ENCODE data around the gene RAB6B. TPM values are rescaled to one million over a fixed set of nuclear protein-coding genes. Genes with fewer than 3 reads are reported as not detected.

RAB6B gene
- total and polyA plus RNA-seq, 2 experiments from 2014 or later = 2.6 to 9.1 TPM

DNA sequence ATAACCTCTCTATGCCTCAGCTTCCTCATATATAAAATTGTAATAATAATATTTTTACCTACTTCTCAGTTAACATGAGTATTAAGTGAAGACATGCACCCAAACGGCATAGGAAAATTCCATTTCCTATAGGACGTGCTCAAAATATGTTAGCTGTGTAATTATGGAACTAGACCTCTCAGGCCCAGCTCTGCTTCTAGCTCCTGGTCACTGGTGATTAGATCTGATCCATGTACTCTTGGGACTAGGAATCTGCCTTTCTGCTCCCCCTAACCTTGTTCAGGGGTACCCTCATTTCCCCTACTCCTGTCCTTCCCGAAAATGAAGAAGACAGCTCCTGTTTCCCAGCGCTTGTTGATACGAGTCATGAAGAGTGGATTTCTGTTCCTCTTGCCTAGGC lies 119.8 kb downstream of the RAB6B start:
- no peak overlapping the region for H2AFZ ChIP-seq
- H3K4me3 ChIP-seq = no peak overlapping the region
- no peaks in the 10 kb centered on the region for H3K9me2 ChIP-seq (replicated peaks; ENCODE audit: insufficient read depth)
- H3K27me3 ChIP-seq = no peaks in the 10 kb centered on the region
- H3K79me2 ChIP-seq = no peaks in the 10 kb centered on the region
- H3K36me3 ChIP-seq (replicated peaks; ENCODE audit: insufficient read depth, low read depth) = no peaks in the 10 kb centered on the region
- 95% methylated on average over 5 of the region's 5 CpGs for WGBS (ENCODE audit: low lambda C conversion rate, missing lambda C conversion rate)
- TF ChIP-seq EZH2 (IDR thresholded peaks at IDR 0.05; ENCODE audit: borderline replicate concordance) = no peak
- TF ChIP-seq, protein P1, sequence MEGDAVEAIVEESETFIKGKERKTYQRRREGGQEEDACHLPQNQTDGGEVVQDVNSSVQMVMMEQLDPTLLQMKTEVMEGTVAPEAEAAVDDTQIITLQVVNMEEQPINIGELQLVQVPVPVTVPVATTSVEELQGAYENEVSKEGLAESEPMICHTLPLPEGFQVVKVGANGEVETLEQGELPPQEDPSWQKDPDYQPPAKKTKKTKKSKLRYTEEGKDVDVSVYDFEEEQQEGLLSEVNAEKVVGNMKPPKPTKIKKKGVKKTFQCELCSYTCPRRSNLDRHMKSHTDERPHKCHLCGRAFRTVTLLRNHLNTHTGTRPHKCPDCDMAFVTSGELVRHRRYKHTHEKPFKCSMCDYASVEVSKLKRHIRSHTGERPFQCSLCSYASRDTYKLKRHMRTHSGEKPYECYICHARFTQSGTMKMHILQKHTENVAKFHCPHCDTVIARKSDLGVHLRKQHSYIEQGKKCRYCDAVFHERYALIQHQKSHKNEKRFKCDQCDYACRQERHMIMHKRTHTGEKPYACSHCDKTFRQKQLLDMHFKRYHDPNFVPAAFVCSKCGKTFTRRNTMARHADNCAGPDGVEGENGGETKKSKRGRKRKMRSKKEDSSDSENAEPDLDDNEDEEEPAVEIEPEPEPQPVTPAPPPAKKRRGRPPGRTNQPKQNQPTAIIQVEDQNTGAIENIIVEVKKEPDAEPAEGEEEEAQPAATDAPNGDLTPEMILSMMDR (IDR thresholded peaks at IDR 0.05; ENCODE audit: poor library complexity) = no peak
- TF ChIP-seq EZH2phosphoT487 (IDR thresholded peaks at IDR 0.05; ENCODE audit: low read depth, severe bottlenecking, unreplicated experiment) = no peak
- no peak for DNase-seq (ENCODE audit: low spot score)
- no peak overlapping the region for H3K27ac ChIP-seq
- H3K4me2 ChIP-seq = no peak overlapping the region
- H3K9me3 ChIP-seq (ENCODE audit: low read depth) = no peaks in the 10 kb centered on the region
- no peaks in the 10 kb centered on the region for H4K20me1 ChIP-seq (ENCODE audit: insufficient read depth, poor library complexity, severe bottlenecking)
- H3K4me1 ChIP-seq (ENCODE audit: insufficient read depth) = no peaks in the 10 kb centered on the region

DNA sequence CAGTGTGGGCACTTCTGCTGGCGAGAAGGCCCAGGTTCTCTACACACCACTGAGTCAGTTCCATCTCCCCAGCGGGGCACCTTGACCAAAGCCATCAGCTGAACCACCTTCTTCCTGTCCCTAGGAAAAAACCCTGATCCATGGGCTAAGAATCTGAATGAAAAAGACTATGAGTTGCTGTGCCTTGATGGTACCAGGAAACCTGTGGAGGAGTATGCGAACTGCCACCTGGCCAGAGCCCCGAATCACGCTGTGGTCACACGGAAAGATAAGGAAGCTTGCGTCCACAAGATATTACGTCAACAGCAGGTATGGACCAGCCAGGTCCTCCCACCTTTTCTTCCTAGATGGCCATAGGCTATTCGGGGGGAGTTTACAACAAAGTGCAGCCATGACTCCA lies 120.4 kb downstream of the RAB6B start:
- H3K4me2 ChIP-seq = no peak overlapping the region
- H3K27me3 ChIP-seq = no peaks in the 10 kb centered on the region
- no peaks in the 10 kb centered on the region for H3K9me2 ChIP-seq (replicated peaks; ENCODE audit: insufficient read depth)
- H3K79me2 ChIP-seq = no peaks in the 10 kb centered on the region
- H3K4me1 ChIP-seq (ENCODE audit: insufficient read depth) = no peaks in the 10 kb centered on the region
- H3K4me3 ChIP-seq = no peak overlapping the region
- H2AFZ ChIP-seq = no peak overlapping the region
- no peak for DNase-seq (ENCODE audit: low spot score)
- 91% methylated on average over 9 of the region's 9 CpGs for whole genome bisulfite sequencing (ENCODE audit: low lambda C conversion rate, missing lambda C conversion rate)
- H3K36me3 ChIP-seq (replicated peaks; ENCODE audit: insufficient read depth, low read depth) = no peaks in the 10 kb centered on the region
- TF ChIP-seq EZH2 (IDR thresholded peaks at IDR 0.05; ENCODE audit: borderline replicate concordance) (no peak), EZH2phosphoT487 (IDR thresholded peaks at IDR 0.05; ENCODE audit: low read depth, severe bottlenecking, unreplicated experiment) (no peak)
- TF ChIP-seq, protein P1 (IDR thresholded peaks at IDR 0.05; ENCODE audit: poor library complexity) = no peak
- no peak overlapping the region for H3K27ac ChIP-seq
- no peaks in the 10 kb centered on the region for H3K9me3 ChIP-seq (ENCODE audit: low read depth)
- no peaks in the 10 kb centered on the region for H4K20me1 ChIP-seq (ENCODE audit: insufficient read depth, poor library complexity, severe bottlenecking)

Other genes with a start within 250 kb of the RAB6B start
- 27.1 and 29.0 TPM in 2 replicates for gene TOPBP1, start 233.9 kb downstream of the RAB6B start, total RNA-seq
- gene TOPBP1, start 233.9 kb downstream of the RAB6B start, polyA plus RNA-seq = 8.0 and 8.3 TPM in 2 replicates
- 373 and 577 TPM in 2 replicates for gene TF, start 149.5 kb downstream of the RAB6B start, total RNA-seq
- 401 and 642 TPM in 2 replicates for gene TF, start 149.5 kb downstream of the RAB6B start, polyA plus RNA-seq
- 94.3 and 94.4 TPM in 2 replicates for gene SRPRB, start 90.1 kb downstream of the RAB6B start, total RNA-seq
- gene SRPRB, start 90.1 kb downstream of the RAB6B start, polyA plus RNA-seq = 107 and 129 TPM in 2 replicates
- gene SLCO2A1, start 134.0 kb upstream of the RAB6B start, total RNA-seq = 2.2 and 2.3 TPM in 2 replicates
- 7.0 and 8.4 TPM in 2 replicates for gene SLCO2A1, start 134.0 kb upstream of the RAB6B start, polyA plus RNA-seq